T-helper 2 cell treated with Interferon-gamma antibody and Interleukin-4, amounts not matched to agents 100 ng/mL and 5 ng/mL, for 36 hours (primary cell): ENCODE data around the gene TNXB. TPM values are rescaled to one million over a fixed set of nuclear protein-coding genes. Genes with fewer than 3 reads are reported as not detected.
"Not testable (repeated sequence)": the region's sequence is repeated elsewhere in the genome, so short reads cannot be mapped to it uniquely, and the experiment has no call there.

ENCODE experiments used
- intact Hi-C: fragments of 100-400 bp; cut with micrococcal nuclease; formaldehyde crosslinking; loops from one replicate; pipeline ENCODE4 v1.15.1; 2023
- total RNA-seq: library from RNA; stranded (reverse); gene quantifications from 2 replicates; pipeline ENCODE4 v1.2.3, GENCODE V29; 2022

TNXB gene
- total RNA-seq, 1 donor from 2014 or later = 5.7 TPM

GRCh38 chr6:32007086-32007485 lies 102.1 kb downstream of the TNXB start:
- intact Hi-C loops = not testable (repeated sequence)

- intact Hi-C loops = not testable (repeated sequence)
Observed at GRCh38 chr6:32005991-32006529, 103.1 kb downstream of the TNXB start.

GRCh38 chr6:32005538-32005880 lies 103.6 kb downstream of the TNXB start:
- intact Hi-C loops = not testable (repeated sequence)

GRCh38 chr6:32004864-32005537 lies 104.1 kb downstream of the TNXB start:
- intact Hi-C loops = not testable (repeated sequence)

GRCh38 chr6:32004393-32004792 lies 104.7 kb downstream of the TNXB start:
- intact Hi-C loops = not testable (repeated sequence)

GRCh38 chr6:32003301-32003700 lies 105.8 kb downstream of the TNXB start:
- intact Hi-C loops = not testable (repeated sequence)

GRCh38 chr6:32002546-32003268 lies 106.4 kb downstream of the TNXB start:
- intact Hi-C loops = not testable (repeated sequence)

- intact Hi-C loops = not testable (repeated sequence)
Observed at GRCh38 chr6:31996385-31996784, 112.8 kb downstream of the TNXB start.

DNA sequence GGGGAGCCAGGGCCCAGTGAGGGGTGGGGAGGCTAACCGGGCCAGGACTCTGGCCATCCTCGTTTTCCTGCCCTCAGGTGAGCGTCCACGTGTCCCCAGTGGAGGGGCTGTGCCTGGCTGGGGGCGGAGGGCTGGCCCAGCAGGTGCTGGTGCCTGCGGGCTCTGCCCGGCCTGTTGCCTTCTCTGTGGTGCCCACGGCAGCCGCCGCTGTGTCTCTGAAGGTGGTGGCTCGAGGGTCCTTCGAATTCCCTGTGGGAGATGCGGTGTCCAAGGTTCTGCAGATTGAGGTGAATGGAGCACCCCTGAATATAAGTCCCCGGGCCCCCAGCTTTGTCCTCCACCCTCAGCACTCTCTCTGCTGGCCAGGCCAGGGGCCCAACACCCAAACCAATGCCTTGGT lies 114.7 kb downstream of the TNXB start:
- intact Hi-C loops = not testable (repeated sequence)

Other genes starting within 250 kb of the TNXB start
- 14.6 and 15.4 TPM in 2 replicates for gene NEU1, start 246.5 kb downstream of the TNXB start, total RNA-seq
- gene SLC44A4, start 230.3 kb downstream of the TNXB start, total RNA-seq = not detected in 2 replicates
- gene EHMT2, start 211.6 kb downstream of the TNXB start, total RNA-seq = 70.9 and 73.1 TPM in 2 replicates
- 2.8 TPM in 2 replicates for gene ZBTB12, start 207.3 kb downstream of the TNXB start, total RNA-seq
- 0.64 and 1.5 TPM in 2 replicates for gene C2, start 181.6 kb downstream of the TNXB start, total RNA-seq
- gene CFB, start 163.2 kb downstream of the TNXB start, total RNA-seq = not detected in 2 replicates
- 75.4 and 75.8 TPM in 2 replicates for gene NELFE, start 150.4 kb downstream of the TNXB start, total RNA-seq
- 77.1 and 86.5 TPM in 2 replicates for gene SKIC2, start 150.2 kb downstream of the TNXB start, total RNA-seq
- 17.3 and 18.8 TPM in 2 replicates for gene DXO, start 137.2 kb downstream of the TNXB start, total RNA-seq
- 3.2 and 5.2 TPM in 2 replicates for gene C4A, start 127.3 kb downstream of the TNXB start, total RNA-seq
- gene C4B, start 94.5 kb downstream of the TNXB start, total RNA-seq = 3.5 and 4.6 TPM in 2 replicates
- 0.59 TPM in 2 replicates for gene CYP21A2, start 70.9 kb downstream of the TNXB start, total RNA-seq
- gene ATF6B, start 18.9 kb upstream of the TNXB start, total RNA-seq = 121 and 125 TPM in 2 replicates
- 4.6 and 5.4 TPM in 2 replicates for gene FKBPL, start 20.9 kb upstream of the TNXB start, total RNA-seq
- not detected in 2 replicates for gene PRRT1, start 42.6 kb upstream of the TNXB start, total RNA-seq
- 9.0 and 10.7 TPM in 2 replicates for gene PPT2, start 44.8 kb upstream of the TNXB start, total RNA-seq
- gene EGFL8, start 55.3 kb upstream of the TNXB start, total RNA-seq = 7.0 and 8.7 TPM in 2 replicates
- gene AGPAT1, start 66.7 kb upstream of the TNXB start, total RNA-seq = 40.8 and 41.6 TPM in 2 replicates
- gene RNF5, start 69.1 kb upstream of the TNXB start, total RNA-seq = 41.1 and 42.9 TPM in 2 replicates
- 30.6 and 31.6 TPM in 2 replicates for gene AGER, start 74.9 kb upstream of the TNXB start, total RNA-seq
- 82.6 and 84.4 TPM in 2 replicates for gene PBX2, start 80.9 kb upstream of the TNXB start, total RNA-seq
- gene GPSM3, start 83.3 kb upstream of the TNXB start, total RNA-seq = 245 and 258 TPM in 2 replicates
- gene NOTCH4, start 114.7 kb upstream of the TNXB start, total RNA-seq = 0.16 and 0.18 TPM in 2 replicates